GM12878 (cell line): ENCODE measurements around the gene TMED10. TPM values are rescaled to one million over a fixed set of nuclear protein-coding genes. Genes with fewer than 3 reads are reported as not detected.

ENCODE experiments used
- ATAC-seq: fragments of 200-7000 bp; cut with Tn5 transposase; 3 replicates; pipeline ENCODE4 v1.9.1; 2020; ENCODE audit warnings: mild to moderate bottlenecking, moderate library complexity
- BruUV-seq: library from RNA; stranded (reverse); fragments of 400-500 nt; replicated peaks from 2 replicates; lab custom pipeline; 2021; lab: Mats Ljungman, UMichigan
- CTCF ChIA-PET: fragments of 300-600 bp; sonication (Branson Sonifier 250); formaldehyde crosslinking; extraction: SDS; loops from one replicate; lab custom pipeline; 2021; ENCODE audit warnings: inconsistent platforms; lab: Yijun Ruan, JAX
- POLR2A ChIA-PET: fragments of 350-600 bp; formaldehyde crosslinking; extraction: SDS; loops from one replicate; lab custom pipeline; 2021; ENCODE audit warnings: inconsistent platforms; lab: Charles Lee
- RAD21 ChIA-PET: fragments of 300-600 bp; sonication (Branson Sonifier 250); formaldehyde crosslinking; loops from one replicate; lab custom pipeline; 2023; ENCODE audit warnings: antibody characterized with exemption; ENCODE audit not compliant: unreplicated experiment; lab: Charles Lee
- SMC1A ChIA-PET: fragments of 300-600 bp; sonication (Branson Sonifier 250); formaldehyde crosslinking; loops from one replicate; lab custom pipeline; 2023; ENCODE audit not compliant: unreplicated experiment, uncharacterized antibody; lab: Charles Lee
- DNase-seq: peaks from one replicate; pipeline ENCODE4 v3.0.0-alpha.2; 2011; ENCODE audit warnings: low read depth, low spot score
- FAIRE-seq: peaks from 3 replicates; lab custom pipeline; 2011; peaks lifted over from hg19 to GRCh38; lab: Jason Lieb, UNC
- H2AFZ ChIP-seq: 2 replicates; pipeline ENCODE4 v1.6.0; 2011; ENCODE audit warnings: low read depth, low read length, control low read depth; ENCODE audit not compliant: control insufficient read depth
- H3K27ac ChIP-seq: 2 replicates; pipeline ENCODE4 v1.5.1; 2011; ENCODE audit warnings: control low read depth; ENCODE audit not compliant: control insufficient read depth, insufficient read depth
- H3K27me3 ChIP-seq, 2 experiments: replicated peaks in 1 of 2; 2 replicates each; pipeline versions ENCODE4 v1.6.0 to v1.6.1; 2011; ENCODE audit warnings: low read length in 1 of 2; ENCODE audit not compliant: control insufficient read depth in 2 of 2, insufficient read depth in 2 of 2
- H3K36me3 ChIP-seq, 2 experiments: 2 replicates each; pipeline ENCODE4 v1.5.1; 2011; ENCODE audit warnings: low read length in 1 of 2; ENCODE audit not compliant: control insufficient read depth in 2 of 2, insufficient read depth in 2 of 2
- H3K4me1 ChIP-seq: 2 replicates; pipeline ENCODE4 v1.6.1; 2011; ENCODE audit warnings: mild to moderate bottlenecking, low read length, moderate library complexity, mixed read lengths; ENCODE audit not compliant: control insufficient read depth, insufficient read depth
- H3K4me2 ChIP-seq: 2 replicates; pipeline ENCODE4 v1.6.0; 2011; ENCODE audit warnings: control low read depth; ENCODE audit not compliant: control insufficient read depth, insufficient read depth
- H3K4me3 ChIP-seq: fragments of 200-600 bp; sonication (generic); 2 replicates; pipeline ENCODE4 v1.5.1; 2016
- H3K79me2 ChIP-seq: 2 replicates; pipeline ENCODE4 v1.6.0; 2011; ENCODE audit warnings: low read length; ENCODE audit not compliant: control insufficient read depth, insufficient read depth
- H3K9ac ChIP-seq: 2 replicates; pipeline ENCODE4 v1.8.0; 2011; ENCODE audit warnings: low read length, control low read depth, mixed read lengths; ENCODE audit not compliant: control insufficient read depth, insufficient read depth
- H3K9me3 ChIP-seq: replicated peaks from 3 replicates; pipeline ENCODE4 v1.5.1; 2011; ENCODE audit warnings: mild to moderate bottlenecking, low read length; ENCODE audit not compliant: control insufficient read depth, insufficient read depth
- H4K20me1 ChIP-seq: 2 replicates; pipeline ENCODE4 v1.6.0; 2011; ENCODE audit not compliant: control insufficient read depth, insufficient read depth
- EED ChIP-seq: sonication (generic); IDR thresholded peaks from 2 replicates; pipeline ENCODE4 v1.6.1; 2016; ENCODE audit warnings: antibody characterized with exemption, low read depth
- NBN ChIP-seq: fragments of 450-650 bp; IDR thresholded peaks from 2 replicates; pipeline ENCODE4 v1.6.1; 2016
- NFIC ChIP-seq: IDR thresholded peaks from 2 replicates; pipeline ENCODE4 v1.6.1; 2012; ENCODE audit warnings: low read depth, mild to moderate bottlenecking, inconsistent platforms, low read length, moderate library complexity
- SUZ12 ChIP-seq: fragments of 200-600 bp; sonication (generic); IDR thresholded peaks from one replicate; pipeline ENCODE4 v1.6.1; 2018; ENCODE audit warnings: antibody characterized with exemption, mild to moderate bottlenecking; ENCODE audit not compliant: unreplicated experiment
- WRNIP1 ChIP-seq: IDR thresholded peaks from 2 replicates; pipeline ENCODE4 v1.6.1; 2011; ENCODE audit warnings: low read depth, low read length, improper control_type of control experiment, borderline replicate concordance
- WGBS: methylation state at CpG from one replicate; pipeline ENCODE4 v1.1.6; 2016; ENCODE audit warnings: low lambda C conversion rate; ENCODE audit not compliant: insufficient replicate concordance, insufficient coverage; ENCODE audit errors: missing lambda C conversion rate; 5-methylcytosine and 5-hydroxymethylcytosine counted together
- in situ Hi-C: fragments of 300-500 bp; cut with MboI; formaldehyde crosslinking; loops from 9 replicates; pipeline ENCODE4 v1.14.3; 2018; ENCODE audit warnings: mixed read lengths
- intact Hi-C: fragments of 100-400 bp; cut with micrococcal nuclease; formaldehyde crosslinking; loops from one replicate; pipeline ENCODE4 v1.14.2; 2022; ENCODE audit not compliant: unreplicated experiment
- polyA plus RNA-seq, 11 experiments: library from polyadenylated mRNA; depleted of rRNA in 4 of 11; unstranded in 6 of 11; stranded (reverse) in 5 of 11; fragments of >200 nt; fragmentation: Nextera tagmentation in 4 of 11; fragmentation: Illumina TruSeq in 1 of 11; extraction: Ambion mirVana in 4 of 11; extraction: Trizol in 1 of 11; gene quantifications; 1 replicate in 1 of 11; 2 replicates in 10 of 11; pipeline versions ENCODE4 v1.2.1 to v1.2.3, GENCODE V29; 2011 to 2016; ENCODE audit warnings: inconsistent platforms in 2 of 11, missing spikeins in 2 of 11, low read depth in 1 of 11
- total RNA-seq, 4 experiments: library from RNA; depleted of rRNA in 3 of 4; stranded (reverse); fragments of >200 nt in 3 of 4; fragmentation: Illumina TruSeq in 1 of 4; extraction: Trizol in 1 of 4; gene quantifications; 2 replicates each; pipeline versions ENCODE4 v1.2.1 to v1.2.3, GENCODE V29; 2013 to 2021
- TF ChIP-seq, protein P1 (sequence below): IDR thresholded peaks from 2 replicates; pipeline ENCODE4 v1.6.1; 2012; ENCODE audit warnings: low read depth, low read length, improper control_type of control experiment

The TMED10 gene
- total and polyA plus RNA-seq, 10 of the 15 experiments (the other 5 are each of a cell fraction or from before 2014, with no cell fraction given): 99.8 to 270 (median 180) TPM

- Histone ChIP-seq H4K20me1 (no peaks in the 10 kb centered on the region), H3K36me3 (peaks cover 0 to 13% of the 10 kb centered on the region in 2 experiments), H3K27ac (no peak overlapping the region), H3K4me2 (no peak overlapping the region), H3K9me3 (no peaks in the 10 kb centered on the region), H3K4me1 (no peaks in the 10 kb centered on the region), H2AFZ (no peak overlapping the region), H3K9ac (no peak overlapping the region), H3K27me3 (no peaks in the 10 kb centered on the region), H3K79me2 (no peaks in the 10 kb centered on the region), H3K4me3 (no peak overlapping the region)
- ChIA-PET CTCF (interaction anchor here (0.6 to 7.2 kb wide), 11 partner anchors 10 to 482 kb away, joined by 3 to 129 read pairs (median 4); no protein-coding TSS in a partner anchor), SMC1A (interaction anchor here (1.2 to 3.9 kb wide), 3 partner anchors 129 to 214 kb away, joined by 3 to 14 read pairs (median 14); no protein-coding TSS in a partner anchor), POLR2A (interaction anchor here (0.7 kb wide), 2 partner anchors 24 to 31 kb away, joined by 4 to 5 read pairs; no protein-coding TSS in a partner anchor), RAD21 (interaction anchor here (0.6 to 2.0 kb wide), 4 partner anchors 17 to 146 kb away, joined by 3 to 6 read pairs (median 3); partner anchors contain the start of gene ACYP1)
- DNase-seq: no peak
- WGBS: 97% methylated on average over 3 of the region's 3 CpGs
- ATAC-seq: no peak
- in situ Hi-C loops: loop anchor here (5.0 kb wide), 1 partner anchor 238 kb away; no protein-coding TSS in a partner anchor
- TF ChIP-seq NBN: no peak
- TF ChIP-seq WRNIP1: no peak
- TF ChIP-seq SUZ12: no peak
- no peak for TF ChIP-seq NFIC
- TF ChIP-seq, protein P1, sequence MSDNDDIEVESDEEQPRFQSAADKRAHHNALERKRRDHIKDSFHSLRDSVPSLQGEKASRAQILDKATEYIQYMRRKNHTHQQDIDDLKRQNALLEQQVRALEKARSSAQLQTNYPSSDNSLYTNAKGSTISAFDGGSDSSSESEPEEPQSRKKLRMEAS: no peak
- no peak for TF ChIP-seq EED
- intact Hi-C loops: no loop called here
- BruUV-seq: no TSS peak
- FAIRE-seq: peak; percentile 49
These were observed 86.1 kb downstream of the TMED10 start for GRCh38 chr14:75090353-75090752.
